Parathyroid adenoma (tissue), 2 donors: ENCODE data around the gene SLC35B4.
"Not testable (repeated sequence)": the region's sequence is repeated elsewhere in the genome, so short reads cannot be mapped to it uniquely, and the experiment has no call there.

Experiments used
- H2AFZ ChIP-seq: fragments of 300-600 bp; sonication (generic); one replicate; pipeline ENCODE4 v1.7.0; 2017; ENCODE audit warnings: antibody characterized with exemption, mild to moderate bottlenecking
- H3K27ac ChIP-seq: fragments of 300-600 bp; sonication (generic); one replicate; pipeline ENCODE4 v1.7.0; 2017
- H3K27me3 ChIP-seq: fragments of 300-600 bp; sonication (generic); one replicate; pipeline ENCODE4 v1.7.0; 2017; ENCODE audit warnings: low read length; ENCODE audit not compliant: control insufficient read depth, insufficient read depth
- H3K36me3 ChIP-seq: fragments of 300-600 bp; sonication (generic); one replicate; pipeline ENCODE4 v1.7.0; 2017; ENCODE audit warnings: low read length; ENCODE audit not compliant: control insufficient read depth, insufficient read depth
- H3K4me1 ChIP-seq: fragments of 300-600 bp; sonication (generic); one replicate; pipeline ENCODE4 v1.7.0; 2017; ENCODE audit warnings: control low read depth
- H3K4me2 ChIP-seq: fragments of 300-600 bp; sonication (generic); one replicate; pipeline ENCODE4 v1.7.0; 2017; ENCODE audit warnings: low read length
- H3K4me3 ChIP-seq: fragments of 300-600 bp; sonication (generic); one replicate; pipeline ENCODE4 v1.7.0; 2017; ENCODE audit warnings: low read depth, low read length
- H3K79me2 ChIP-seq: fragments of 300-600 bp; sonication (generic); one replicate; pipeline ENCODE4 v1.7.0; 2017; ENCODE audit warnings: control low read depth
- H3K9ac ChIP-seq: fragments of 300-600 bp; sonication (generic); one replicate; pipeline ENCODE4 v1.7.0; 2017; ENCODE audit warnings: mild to moderate bottlenecking
- H3K9me3 ChIP-seq: fragments of 300-600 bp; sonication (generic); one replicate; pipeline ENCODE4 v1.7.0; 2017; ENCODE audit warnings: low read length; ENCODE audit not compliant: control insufficient read depth
- TF ChIP-seq, protein P1 (sequence below): fragments of 300-600 bp; sonication (generic); IDR thresholded peaks from one replicate; pipeline ENCODE4 v1.7.0; 2017; ENCODE audit warnings: antibody characterized with exemption, mild to moderate bottlenecking
- donor health status: primary hyperparathyroidism.

SLC35B4 gene

DNA sequence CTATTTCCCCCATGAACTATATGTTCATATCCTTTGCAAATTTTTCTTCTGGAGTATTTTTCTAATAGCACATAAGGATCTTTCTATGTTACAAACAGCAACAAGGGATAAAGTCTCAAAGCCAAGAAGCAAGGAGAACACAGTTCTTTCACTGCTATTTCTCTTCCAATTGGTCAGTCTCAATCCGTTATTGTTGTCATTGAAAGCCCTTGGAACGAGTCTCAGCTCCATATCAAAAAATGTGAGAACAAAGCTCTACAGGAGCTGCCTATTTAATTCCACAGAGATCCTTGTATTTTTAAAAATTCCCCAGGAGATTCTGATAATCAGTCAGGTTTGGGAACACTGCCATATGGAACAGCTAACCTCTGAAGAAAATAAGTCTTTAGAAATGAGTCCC is 15.7 kb downstream of the SLC35B4 start:
- Histone ChIP-seq H2AFZ (no peak overlapping the region), H3K27ac (no peak overlapping the region), H3K9ac (no peak overlapping the region), H3K79me2 (no peaks in the 10 kb centered on the region), H3K4me1 (no peaks in the 10 kb centered on the region), H3K4me3 (no peak overlapping the region), H3K4me2 (no peak overlapping the region), H3K36me3 (no peaks in the 10 kb centered on the region), H3K27me3 (no peaks in the 10 kb centered on the region), H3K9me3 (no peaks in the 10 kb centered on the region)
- TF ChIP-seq, protein P1, sequence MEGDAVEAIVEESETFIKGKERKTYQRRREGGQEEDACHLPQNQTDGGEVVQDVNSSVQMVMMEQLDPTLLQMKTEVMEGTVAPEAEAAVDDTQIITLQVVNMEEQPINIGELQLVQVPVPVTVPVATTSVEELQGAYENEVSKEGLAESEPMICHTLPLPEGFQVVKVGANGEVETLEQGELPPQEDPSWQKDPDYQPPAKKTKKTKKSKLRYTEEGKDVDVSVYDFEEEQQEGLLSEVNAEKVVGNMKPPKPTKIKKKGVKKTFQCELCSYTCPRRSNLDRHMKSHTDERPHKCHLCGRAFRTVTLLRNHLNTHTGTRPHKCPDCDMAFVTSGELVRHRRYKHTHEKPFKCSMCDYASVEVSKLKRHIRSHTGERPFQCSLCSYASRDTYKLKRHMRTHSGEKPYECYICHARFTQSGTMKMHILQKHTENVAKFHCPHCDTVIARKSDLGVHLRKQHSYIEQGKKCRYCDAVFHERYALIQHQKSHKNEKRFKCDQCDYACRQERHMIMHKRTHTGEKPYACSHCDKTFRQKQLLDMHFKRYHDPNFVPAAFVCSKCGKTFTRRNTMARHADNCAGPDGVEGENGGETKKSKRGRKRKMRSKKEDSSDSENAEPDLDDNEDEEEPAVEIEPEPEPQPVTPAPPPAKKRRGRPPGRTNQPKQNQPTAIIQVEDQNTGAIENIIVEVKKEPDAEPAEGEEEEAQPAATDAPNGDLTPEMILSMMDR, result no peak

DNA sequence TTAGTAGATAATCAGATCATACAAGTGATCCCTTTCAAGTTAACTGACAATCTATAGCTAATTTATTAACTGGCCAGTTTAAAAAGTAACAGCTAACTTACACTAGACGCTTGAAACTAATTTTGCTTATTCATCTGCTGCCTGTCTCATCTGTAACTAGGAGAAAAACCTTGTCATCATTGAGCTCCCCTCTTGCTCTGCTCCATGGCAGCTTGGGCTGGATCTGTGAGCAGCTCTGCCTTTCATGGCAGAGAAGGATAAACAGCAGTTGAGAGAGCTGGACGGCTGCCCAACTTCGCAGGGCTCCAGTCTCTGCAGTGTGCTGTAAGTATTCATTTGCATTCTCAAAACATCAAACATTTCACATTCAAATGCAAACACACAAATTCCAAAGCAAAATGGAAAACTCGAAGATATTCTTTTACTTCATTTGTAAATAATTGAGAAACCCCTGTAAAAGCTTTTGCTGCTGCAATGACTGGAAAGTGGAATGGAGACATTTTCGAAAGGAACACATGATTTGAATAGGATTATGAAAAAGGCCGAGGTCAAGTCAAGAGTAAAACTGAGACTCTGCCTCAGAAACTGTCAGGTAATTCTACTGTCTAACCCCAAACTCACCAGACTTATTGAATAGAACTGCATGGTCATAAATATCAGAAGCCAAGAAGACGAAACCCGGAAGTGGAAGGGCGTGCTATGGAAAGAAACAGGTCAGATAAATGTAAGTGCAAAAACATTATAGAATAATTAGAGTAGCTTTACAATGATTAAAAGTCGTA is 17.6 kb downstream of the SLC35B4 start:
- H3K36me3 ChIP-seq, result no peaks in the 10 kb centered on the region
- no peak overlapping the region for H3K27ac ChIP-seq
- no peak overlapping the region for H3K9ac ChIP-seq

DNA sequence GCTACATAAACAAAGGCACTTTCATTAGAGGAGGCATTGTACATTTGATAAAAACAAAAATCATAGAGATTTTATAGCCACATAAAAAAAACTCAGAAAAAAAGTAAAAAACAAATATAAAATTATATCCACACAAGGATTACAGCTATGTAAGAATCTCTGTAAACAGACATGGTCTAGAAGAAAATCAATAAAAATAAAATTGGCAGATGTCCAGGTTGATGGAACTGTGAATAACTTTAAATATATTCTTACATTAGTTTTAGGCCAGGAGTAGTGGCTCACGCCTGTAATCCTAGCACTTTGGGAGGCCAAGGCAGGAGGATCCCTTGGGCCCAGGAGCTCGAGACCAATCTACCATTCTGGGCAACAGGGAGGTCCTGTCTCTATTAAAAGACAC is 19.2 kb downstream of the SLC35B4 start:
- H3K9me3 ChIP-seq, result no peaks in the 10 kb centered on the region
- no peak overlapping the region for H3K4me3 ChIP-seq
- H2AFZ ChIP-seq, result no peak overlapping the region
- no peaks in the 10 kb centered on the region for H3K4me1 ChIP-seq
- H3K4me2 ChIP-seq, result no peak overlapping the region
- no peaks in the 10 kb centered on the region for H3K79me2 ChIP-seq
- H3K9ac ChIP-seq, result no peak overlapping the region
- H3K27ac ChIP-seq, result no peak overlapping the region
- TF ChIP-seq, protein P1, result no peak
- H3K27me3 ChIP-seq, result no peaks in the 10 kb centered on the region
- no peaks in the 10 kb centered on the region for H3K36me3 ChIP-seq

More for the DNA sequence above, 17.6 kb downstream of the SLC35B4 start:
- Histone ChIP-seq H3K27me3 (no peaks in the 10 kb centered on the region), H2AFZ (no peak overlapping the region), H3K4me1 (no peaks in the 10 kb centered on the region), H3K4me3 (no peak overlapping the region), H3K79me2 (no peaks in the 10 kb centered on the region), H3K9me3 (no peaks in the 10 kb centered on the region), H3K4me2 (no peak overlapping the region)
- TF ChIP-seq, protein P1, result no peak

DNA sequence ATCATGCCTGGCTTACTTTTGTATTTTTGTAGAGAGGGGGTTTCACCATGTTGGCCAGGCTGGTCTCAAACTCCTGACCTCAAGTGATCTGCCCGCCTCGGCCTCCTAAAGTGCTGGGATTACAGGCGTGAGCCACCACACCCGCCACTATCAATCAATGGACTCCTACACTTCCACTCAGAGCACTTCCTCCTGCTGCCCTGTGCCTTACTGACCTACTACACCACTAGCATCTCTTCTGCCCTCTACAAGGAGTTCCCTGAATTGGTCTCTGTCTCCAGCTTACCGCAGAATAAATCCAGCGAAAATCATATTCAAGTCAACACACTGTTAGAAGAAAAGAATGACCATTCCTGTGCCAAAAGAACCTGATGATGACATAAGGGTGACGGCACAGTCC is 20.7 kb downstream of the SLC35B4 start:
- not testable (repeated sequence) for H3K9me3 ChIP-seq, H3K4me2 ChIP-seq, H3K36me3 ChIP-seq, H2AFZ ChIP-seq, H3K27ac ChIP-seq, H3K9ac ChIP-seq, H3K4me3 ChIP-seq, H3K4me1 ChIP-seq, H3K79me2 ChIP-seq, H3K27me3 ChIP-seq

DNA sequence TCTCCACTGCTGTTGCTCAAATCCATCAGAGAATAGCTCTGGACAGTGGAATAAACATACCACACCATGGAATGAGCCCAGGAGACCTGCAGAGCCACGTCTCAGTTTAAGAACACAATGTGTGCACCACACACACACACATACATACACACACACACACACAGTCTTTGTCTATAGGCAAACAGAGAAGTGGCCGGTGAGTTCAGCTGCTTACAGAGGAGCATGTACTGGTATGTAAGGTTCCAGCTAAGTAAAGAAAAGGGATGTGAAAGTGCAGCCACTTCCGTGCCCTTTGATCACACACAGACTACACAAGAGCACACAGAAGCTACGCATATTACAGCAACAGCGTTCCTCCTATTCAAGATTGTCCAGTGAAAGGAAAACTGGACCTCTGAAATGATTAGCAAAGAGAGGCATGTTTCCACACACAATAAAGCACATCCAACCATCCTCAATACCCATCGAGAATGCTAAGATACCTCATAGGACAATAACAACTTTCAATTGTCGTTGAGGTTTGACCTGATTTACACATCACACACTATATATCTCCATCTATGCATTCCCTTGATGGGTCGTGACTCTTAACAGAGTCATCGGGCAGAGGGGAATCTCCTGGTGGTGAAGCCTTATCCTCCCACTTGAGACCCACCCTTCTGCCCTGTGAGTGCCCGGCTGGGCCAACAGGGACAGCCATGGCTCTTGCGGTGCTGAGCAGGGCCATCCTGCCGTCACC is 23.6 kb downstream of the SLC35B4 start:
- no peaks in the 10 kb centered on the region for H3K36me3 ChIP-seq
- no peaks in the 10 kb centered on the region for H3K27me3 ChIP-seq
- H3K9me3 ChIP-seq, result no peaks in the 10 kb centered on the region
- H3K27ac ChIP-seq, result no peak overlapping the region
- H2AFZ ChIP-seq, result no peak overlapping the region
- no peak overlapping the region for H3K4me2 ChIP-seq
- no peaks in the 10 kb centered on the region for H3K4me1 ChIP-seq
- TF ChIP-seq, protein P1, result no peak
- no peak overlapping the region for H3K4me3 ChIP-seq
- H3K9ac ChIP-seq, result no peak overlapping the region
- no peaks in the 10 kb centered on the region for H3K79me2 ChIP-seq
